H1 (cell line): Measurements from ENCODE around the gene FBP1. TPM values are rescaled to one million over a fixed set of nuclear protein-coding genes. Genes with fewer than 3 reads are reported as not detected.

Experiments used
- CTCF ChIA-PET: fragments of 300-600 bp; sonication (Branson Sonifier 250); formaldehyde crosslinking; loops from one replicate; lab custom pipeline; 2021; ENCODE audit not compliant: partially characterized antibody; lab: Charles Lee
- POLR2A ChIA-PET: fragments of 300-600 bp; sonication (Branson Sonifier 250); formaldehyde crosslinking; loops from one replicate; lab custom pipeline; 2021; ENCODE audit warnings: inconsistent platforms; ENCODE audit not compliant: partially characterized antibody; lab: Charles Lee
- DNase-seq, 2 experiments: peaks; one replicate each; pipeline versions ENCODE4 v3.0.0 to v3.0.0-alpha.2; 2010 to 2022; ENCODE audit warnings: low spot score in 2 of 2, low read depth in 1 of 2, mixed read lengths in 1 of 2
- FAIRE-seq: peaks from 2 replicates; lab custom pipeline; 2011; peaks lifted over from hg19 to GRCh38; lab: Jason Lieb, UNC
- H2AFZ ChIP-seq: 2 replicates; pipeline ENCODE4 v1.8.1; 2012; ENCODE audit warnings: low read length, inconsistent platforms
- H2AK5ac ChIP-seq: 2 replicates; pipeline ENCODE4 v1.6.1; 2013; ENCODE audit warnings: low read depth, low read length
- H2BK120ac ChIP-seq: replicated peaks from 2 replicates; pipeline ENCODE3; 2013; ENCODE audit warnings: low read depth, low read length, inconsistent platforms
- H2BK12ac ChIP-seq: 2 replicates; pipeline ENCODE4 v1.6.1; 2013; ENCODE audit warnings: low read depth, low read length
- H2BK15ac ChIP-seq: 2 replicates; pipeline ENCODE4 v1.6.1; 2013; ENCODE audit warnings: low read length
- H2BK20ac ChIP-seq: 2 replicates; pipeline ENCODE4 v1.6.1; 2013; ENCODE audit warnings: low read length
- H2BK5ac ChIP-seq: 2 replicates; pipeline ENCODE4 v1.6.1; 2013; ENCODE audit warnings: low read depth, low read length
- H3K14ac ChIP-seq: 2 replicates; pipeline ENCODE4 v1.6.1; 2013; ENCODE audit warnings: inconsistent platforms; ENCODE audit not compliant: insufficient read length
- H3K18ac ChIP-seq: 2 replicates; pipeline ENCODE4 v1.6.1; 2013; ENCODE audit warnings: low read length; ENCODE audit errors: extremely low read depth
- H3K23ac ChIP-seq: 2 replicates; pipeline ENCODE4 v1.6.1; 2013; ENCODE audit warnings: inconsistent platforms; ENCODE audit not compliant: insufficient read length
- H3K23me2 ChIP-seq: 2 replicates; pipeline ENCODE4 v1.6.1; 2013; ENCODE audit warnings: low read depth, low read length
- H3K27ac ChIP-seq: 2 replicates; pipeline ENCODE4 v1.6.1; 2011; ENCODE audit warnings: low read depth, low read length, inconsistent platforms
- H3K27me3 ChIP-seq, 4 experiments: replicated peaks in 1 of 4; 1 replicate in 1 of 4; 2 replicates in 3 of 4; pipeline versions ENCODE4 v1.6.1 to v1.8.1; 2011 to 2013; ENCODE audit warnings: low read length in 3 of 4, mild to moderate bottlenecking in 3 of 4, inconsistent platforms in 2 of 4, mixed read lengths in 2 of 4, moderate library complexity in 1 of 4; ENCODE audit not compliant: control insufficient read depth in 3 of 4, insufficient read depth in 3 of 4; ENCODE audit errors: extremely low read depth in 1 of 4
- H3K36me3 ChIP-seq, 4 experiments: 2 replicates each; pipeline versions ENCODE4 v1.6.1 to v1.8.1; 2011 to 2013; ENCODE audit warnings: mild to moderate bottlenecking in 4 of 4, low read length in 3 of 4, moderate library complexity in 2 of 4, control low read depth in 1 of 4, inconsistent platforms in 1 of 4; ENCODE audit not compliant: insufficient read depth in 4 of 4, control insufficient read depth in 2 of 4
- H3K4ac ChIP-seq: replicated peaks from 2 replicates; pipeline ENCODE3; 2013; ENCODE audit warnings: low read length, low read depth, mixed read lengths, inconsistent platforms; ENCODE audit not compliant: insufficient read length
- H3K4me1 ChIP-seq, 4 experiments: replicated peaks in 1 of 4; 1 replicate in 1 of 4; 2 replicates in 3 of 4; pipeline versions ENCODE4 v1.6.1 to v1.8.1; 2011 to 2013; ENCODE audit warnings: low read length in 3 of 4, inconsistent platforms in 2 of 4, mixed read lengths in 1 of 4; ENCODE audit not compliant: insufficient read depth in 4 of 4, control insufficient read depth in 3 of 4
- H3K4me2 ChIP-seq, 2 experiments: 2 replicates each; pipeline versions ENCODE4 v1.6.1 to v1.8.1; 2011 to 2013; ENCODE audit warnings: low read depth in 2 of 2, low read length in 2 of 2, control low read depth in 1 of 2, inconsistent platforms in 1 of 2, mild to moderate bottlenecking in 1 of 2; ENCODE audit not compliant: insufficient read depth in 1 of 2
- H3K4me3 ChIP-seq, 4 experiments: fragments of 200-600, 300-600 bp in 1 of 4; sonication (generic), shearing (Covaris generic), sonication (Bioruptor Twin) in 1 of 4; 2 replicates each; pipeline versions ENCODE4 v1.5.1 to v1.8.1; 2011 to 2016; ENCODE audit warnings: low read length in 4 of 4, low read depth in 3 of 4, control low read depth in 2 of 4, inconsistent platforms in 2 of 4, mild to moderate bottlenecking in 2 of 4, mixed read lengths in 1 of 4, moderate library complexity in 1 of 4; ENCODE audit not compliant: insufficient read depth in 2 of 4; ENCODE audit errors: extremely low read depth in 1 of 4
- H3K56ac ChIP-seq: replicated peaks from 2 replicates; pipeline ENCODE3; 2013; ENCODE audit warnings: low read depth, mild to moderate bottlenecking, mixed read lengths, low read length, inconsistent platforms; ENCODE audit not compliant: insufficient read length
- H3K79me1 ChIP-seq: 2 replicates; pipeline ENCODE4 v1.6.1; 2013; ENCODE audit warnings: low read depth, low read length, control low read depth
- H3K79me2 ChIP-seq, 2 experiments: 2 replicates each; pipeline versions ENCODE4 v1.6.1 to v1.8.1; 2012 to 2013; ENCODE audit warnings: low read length in 2 of 2, mild to moderate bottlenecking in 2 of 2, inconsistent platforms in 1 of 2; ENCODE audit not compliant: insufficient read depth in 2 of 2, control insufficient read depth in 1 of 2
- H3K9ac ChIP-seq, 4 experiments: replicated peaks in 1 of 4; 1 replicate in 1 of 4; 2 replicates in 3 of 4; pipeline versions ENCODE4 v1.6.1 to v1.8.1; 2011 to 2013; ENCODE audit warnings: low read depth in 3 of 4, low read length in 3 of 4, control low read depth in 2 of 4, mild to moderate bottlenecking in 2 of 4, moderate library complexity in 2 of 4, inconsistent platforms in 1 of 4; ENCODE audit errors: extremely low read depth in 1 of 4
- H3K9me3 ChIP-seq, 2 experiments: 2 replicates each; pipeline versions ENCODE4 v1.6.1 to v1.8.1; 2012 to 2013; ENCODE audit warnings: mild to moderate bottlenecking in 2 of 2, moderate library complexity in 2 of 2, control low read depth in 1 of 2, inconsistent platforms in 1 of 2, low read depth in 1 of 2, low read length in 1 of 2, mixed read lengths in 1 of 2; ENCODE audit not compliant: insufficient read depth in 2 of 2
- H4K20me1 ChIP-seq, 2 experiments: replicated peaks in 1 of 2; 2 replicates each; pipeline versions ENCODE3 to v1.8.1; 2011 to 2013; ENCODE audit warnings: inconsistent platforms in 2 of 2, low read length in 2 of 2, mild to moderate bottlenecking in 1 of 2; ENCODE audit not compliant: insufficient read depth in 2 of 2, control insufficient read depth in 1 of 2
- H4K5ac ChIP-seq: 2 replicates; pipeline ENCODE4 v1.6.1; 2013; ENCODE audit warnings: low read length, low read depth, mixed read lengths, inconsistent platforms; ENCODE audit not compliant: insufficient read length
- H4K8ac ChIP-seq: 2 replicates; pipeline ENCODE4 v1.8.0; 2013; ENCODE audit warnings: mild to moderate bottlenecking, moderate library complexity, low read length, inconsistent platforms; ENCODE audit not compliant: insufficient read depth; ENCODE audit errors: extremely low read depth
- H4K91ac ChIP-seq: replicated peaks from 2 replicates; pipeline ENCODE3; 2013; ENCODE audit warnings: low read length, mixed read lengths, inconsistent platforms; ENCODE audit not compliant: insufficient read length
- BACH1 ChIP-seq: IDR thresholded peaks from 2 replicates; pipeline ENCODE4 v1.6.1; 2012; ENCODE audit warnings: low read length, improper control_type of control experiment
- BCL11A ChIP-seq, 2 experiments: IDR thresholded peaks; one replicate each; pipeline ENCODE4 v1.6.1; 2011; ENCODE audit warnings: low read depth in 2 of 2, low read length in 2 of 2, mild to moderate bottlenecking in 2 of 2
- CEBPB ChIP-seq: IDR thresholded peaks from 2 replicates; pipeline ENCODE4 v1.6.1; 2012; ENCODE audit warnings: low read depth, low read length
- CHD2 ChIP-seq: IDR thresholded peaks from 2 replicates; pipeline ENCODE4 v1.6.1; 2012; ENCODE audit warnings: low read length, improper control_type of control experiment
- EZH2 ChIP-seq: fragments of 200-600 bp; sonication (generic); IDR thresholded peaks from 2 replicates; pipeline ENCODE4 v1.7.1; 2012; ENCODE audit warnings: low read depth, mild to moderate bottlenecking, moderate library complexity, low read length, inconsistent platforms; ENCODE audit not compliant: severe bottlenecking
- HDAC6 ChIP-seq: IDR thresholded peaks from one replicate; pipeline ENCODE4 v1.7.1; 2012; ENCODE audit warnings: low read depth, mild to moderate bottlenecking, inconsistent platforms, low read length, moderate library complexity
- KDM5A ChIP-seq: fragments of 200-600 bp; IDR thresholded peaks from 2 replicates; pipeline ENCODE4 v1.7.1; 2012; ENCODE audit warnings: mild to moderate bottlenecking, low read length, inconsistent platforms, mixed read lengths
- POLR2AphosphoS5 ChIP-seq: IDR thresholded peaks from 2 replicates; pipeline ENCODE4 v1.6.1; 2011; ENCODE audit warnings: low read depth, low read length
- SIN3A ChIP-seq, 2 experiments: IDR thresholded peaks in 1 of 2; conservative IDR thresholded peaks in 1 of 2; 2 replicates each; pipeline ENCODE4 v1.6.1; 2011 to 2012; ENCODE audit warnings: low read length in 2 of 2, improper control_type of control experiment in 1 of 2, low read depth in 1 of 2, mild to moderate bottlenecking in 1 of 2
- SP2 ChIP-seq: IDR thresholded peaks from 2 replicates; pipeline ENCODE4 v1.6.1; 2012; ENCODE audit warnings: mild to moderate bottlenecking, low read length, inconsistent platforms
- TEAD4 ChIP-seq: IDR thresholded peaks from 2 replicates; pipeline ENCODE4 v1.6.1; 2012; ENCODE audit warnings: low read depth, low read length, inconsistent platforms, mixed read lengths
- WGBS, 2 experiments: shearing (Covaris generic) in 1 of 2; methylation state at CpG; one replicate each; pipeline versions ENCODE4 v1.1.6 to v1.1.7; 2013 to 2015; ENCODE audit warnings: low lambda C conversion rate in 2 of 2, mixed read lengths in 2 of 2, inconsistent platforms in 1 of 2, low coverage in 1 of 2, missing lambda C conversion rate in 1 of 2; ENCODE audit not compliant: insufficient replicate concordance in 2 of 2, insufficient coverage in 1 of 2, insufficient read length in 1 of 2; ENCODE audit errors: extremely low coverage in 1 of 2, missing lambda C conversion rate in 1 of 2; 5-methylcytosine and 5-hydroxymethylcytosine counted together
- polyA plus RNA-seq, 7 experiments: library from polyadenylated mRNA; depleted of rRNA in 3 of 7; stranded (reverse) in 5 of 7; unstranded in 2 of 7; fragments of >200 nt in 5 of 7; fragments of 200-250 nt in 2 of 7; gene quantifications; 1 replicate in 5 of 7; 2 replicates in 1 of 7; 4 replicates in 1 of 7; pipeline versions ENCODE4 v1.2.1 to v1.2.3, GENCODE V29; 2011 to 2013; ENCODE audit warnings: missing spikeins in 2 of 7, mixed read lengths in 2 of 7
- total RNA-seq: library from RNA; stranded (reverse); fragmentation: NEBNext Ultra II Directional; extraction: Animal tissue kit (Norgen Biotek cat#: 25700); gene quantifications from 2 replicates; pipeline ENCODE4 v1.2.1, GENCODE V29; 2021
- TF ChIP-seq, protein P1 (sequence below): IDR thresholded peaks from 2 replicates; pipeline ENCODE4 v1.6.1; 2012; ENCODE audit warnings: low read length, inconsistent platforms

FBP1 gene
- total and polyA plus RNA-seq, 2 of the 8 experiments (the other 6 are each of a cell fraction or from before 2014, with no cell fraction given) = 1.0 to 4.1 TPM

GRCh38 chr9:94632737-94633136 lies 6.6 kb downstream of the FBP1 start:
- H3K14ac ChIP-seq = no peak overlapping the region
- no peak for TF ChIP-seq POLR2AphosphoS5
- no peak for TF ChIP-seq CEBPB
- TF ChIP-seq CHD2 = no peak
- no peak for TF ChIP-seq SP2
- no peak for TF ChIP-seq TEAD4
- TF ChIP-seq BACH1 = no peak
- no peak for TF ChIP-seq SIN3A (conservative IDR thresholded peaks at IDR 0.05 in 1 of 2, IDR thresholded peaks at IDR 0.05 in 1 of 2; ENCODE audit: low read depth in 1 of 2, low read length in 2 of 2)
- TF ChIP-seq, protein P1, sequence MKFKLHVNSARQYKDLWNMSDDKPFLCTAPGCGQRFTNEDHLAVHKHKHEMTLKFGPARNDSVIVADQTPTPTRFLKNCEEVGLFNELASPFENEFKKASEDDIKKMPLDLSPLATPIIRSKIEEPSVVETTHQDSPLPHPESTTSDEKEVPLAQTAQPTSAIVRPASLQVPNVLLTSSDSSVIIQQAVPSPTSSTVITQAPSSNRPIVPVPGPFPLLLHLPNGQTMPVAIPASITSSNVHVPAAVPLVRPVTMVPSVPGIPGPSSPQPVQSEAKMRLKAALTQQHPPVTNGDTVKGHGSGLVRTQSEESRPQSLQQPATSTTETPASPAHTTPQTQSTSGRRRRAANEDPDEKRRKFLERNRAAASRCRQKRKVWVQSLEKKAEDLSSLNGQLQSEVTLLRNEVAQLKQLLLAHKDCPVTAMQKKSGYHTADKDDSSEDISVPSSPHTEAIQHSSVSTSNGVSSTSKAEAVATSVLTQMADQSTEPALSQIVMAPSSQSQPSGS = no peak
- no peak for TF ChIP-seq EZH2
- TF ChIP-seq HDAC6 = no peak
- no peak for TF ChIP-seq BCL11A (IDR thresholded peaks at IDR 0.05; ENCODE audit: low read depth in 2 of 2, low read length in 2 of 2)
- TF ChIP-seq KDM5A = no peak
- TF ChIP-seq, all 59 proteins: peak for 0
- no peak overlapping the region for H2BK12ac ChIP-seq
- no peak for DNase-seq
- no peaks in the 10 kb centered on the region for H4K20me1 ChIP-seq
- H4K8ac ChIP-seq = no peak overlapping the region
- no peak overlapping the region for H3K27ac ChIP-seq
- H3K9me3 ChIP-seq = no peaks in the 10 kb centered on the region
- no peak overlapping the region for H2AFZ ChIP-seq
- peaks cover 9 to 13% (median 10%) of the 10 kb centered on the region in 4 experiments for H3K4me1 ChIP-seq
- no peak for FAIRE-seq
- no peak overlapping the region for H2BK15ac ChIP-seq
- CTCF ChIA-PET = interaction anchor here (0.9 to 6.5 kb wide), 5 partner anchors 12 to 484 kb away, joined by 3 to 37 read pairs (median 5); no protein-coding TSS in a partner anchor
- H3K79me2 ChIP-seq = no peaks in the 10 kb centered on the region
- no peak overlapping the region for H3K18ac ChIP-seq
- POLR2A ChIA-PET = interaction anchor here (0.8 kb wide), 1 partner anchor 8 kb away, joined by 4 read pairs; no protein-coding TSS in a partner anchor
- no peak overlapping the region for H4K5ac ChIP-seq
- no peak overlapping the region for H3K4ac ChIP-seq
- no peak overlapping the region for H3K4me3 ChIP-seq
- H2BK20ac ChIP-seq = no peak overlapping the region
- no peak overlapping the region for H3K4me2 ChIP-seq
- H2AK5ac ChIP-seq = 0 out of 2 replicates have a peak overlapping the region, but pooled peaks have one; percentile 24
- H3K56ac ChIP-seq = no peak overlapping the region
- H2BK5ac ChIP-seq = no peak overlapping the region
- H3K79me1 ChIP-seq = no peaks in the 10 kb centered on the region
- H4K91ac ChIP-seq = no peak overlapping the region
- no peaks in the 10 kb centered on the region for H3K23me2 ChIP-seq
- 80% methylated on average over 5 of the region's 5 CpGs; no CpG with 5 or more reads in 1 of the 2 experiments for WGBS, 2 experiments
- no peak overlapping the region for H3K23ac ChIP-seq
- H3K27me3 ChIP-seq = peaks cover 1 to 8% (median 4%) of the 10 kb centered on the region in 4 experiments; a peak in 6 of 7 replicates
- no peak overlapping the region for H2BK120ac ChIP-seq
- no peak overlapping the region for H3K9ac ChIP-seq
- H3K36me3 ChIP-seq = no peaks in the 10 kb centered on the region
